HepG2 (cell line): ENCODE data around the gene JAG1. TPM values are rescaled to one million over a fixed set of nuclear protein-coding genes. Genes with fewer than 3 reads are reported as not detected.

ENCODE experiments used
- EZH2 ChIP-seq: conservative IDR thresholded peaks from 2 replicates; pipeline ENCODE4 v1.6.1; 2012; ENCODE audit warnings: mild to moderate bottlenecking, low read depth, low read length, moderate library complexity
- MAFG ChIP-seq: sonication (generic); formaldehyde crosslinking; IDR thresholded peaks from 2 replicates; pipeline ENCODE4 v1.5.1; 2020; ENCODE audit warnings: mild to moderate bottlenecking, missing genetic modification reagents
- NR2F1 ChIP-seq, 2 experiments: fragments of 450-650 bp in 1 of 2; formaldehyde crosslinking in 1 of 2; IDR thresholded peaks; 2 replicates each; pipeline versions ENCODE4 v1.5.0 to v1.6.1; 2016 to 2020; ENCODE audit warnings: mild to moderate bottlenecking in 1 of 2, missing compliant biosample characterization in 1 of 2, missing genetic modification reagents in 1 of 2, moderate library complexity in 1 of 2
- PAF1 ChIP-seq: IDR thresholded peaks from 2 replicates; pipeline ENCODE4 v1.6.1; 2016; ENCODE audit warnings: missing genetic modification reagents, missing compliant biosample characterization
- SAFB2 ChIP-seq: sonication (generic); formaldehyde crosslinking; IDR thresholded peaks from 2 replicates; pipeline ENCODE4 v1.5.1; 2020; ENCODE audit warnings: missing genetic modification reagents, low read depth, mild to moderate bottlenecking, borderline replicate concordance
- STAT5B ChIP-seq: sonication (generic); formaldehyde crosslinking; IDR thresholded peaks from 2 replicates; pipeline ENCODE4 v1.4.0; 2020; ENCODE audit warnings: missing genetic modification reagents
- TBX2 ChIP-seq: sonication (generic); formaldehyde crosslinking; IDR thresholded peaks from 2 replicates; pipeline ENCODE4 v1.5.0; 2020; ENCODE audit warnings: missing genetic modification reagents, mild to moderate bottlenecking, borderline replicate concordance
- ZMAT3 ChIP-seq: sonication (generic); formaldehyde crosslinking; conservative IDR thresholded peaks from 2 replicates; pipeline ENCODE4 v1.7.0; 2021; ENCODE audit warnings: missing genetic modification reagents
- ZNF101 ChIP-seq: sonication (generic); formaldehyde crosslinking; IDR thresholded peaks from 2 replicates; pipeline ENCODE4 v1.4.0; 2020; ENCODE audit warnings: mild to moderate bottlenecking, low read depth, missing genetic modification reagents, borderline replicate concordance
- ZNF17 ChIP-seq: sonication (generic); formaldehyde crosslinking; IDR thresholded peaks from 2 replicates; pipeline ENCODE4 v1.5.0; 2020; ENCODE audit warnings: mild to moderate bottlenecking, missing genetic modification reagents
- ZNF343 ChIP-seq: sonication (generic); formaldehyde crosslinking; IDR thresholded peaks from 2 replicates; pipeline ENCODE4 v1.4.0; 2020; ENCODE audit warnings: mild to moderate bottlenecking, missing genetic modification reagents
- ZNF432 ChIP-seq: sonication (generic); formaldehyde crosslinking; IDR thresholded peaks from 2 replicates; pipeline ENCODE4 v1.5.0; 2020; ENCODE audit warnings: missing genetic modification reagents, mild to moderate bottlenecking, borderline replicate concordance
- ZNF550 ChIP-seq: sonication (generic); formaldehyde crosslinking; IDR thresholded peaks from 2 replicates; pipeline ENCODE4 v1.4.0; 2020; ENCODE audit warnings: mild to moderate bottlenecking, missing genetic modification reagents, borderline replicate concordance
- ZNF598 ChIP-seq: sonication (generic); formaldehyde crosslinking; IDR thresholded peaks from 2 replicates; pipeline ENCODE4 v1.5.1; 2020; ENCODE audit warnings: mild to moderate bottlenecking, missing genetic modification reagents, borderline replicate concordance
- ZNF775 ChIP-seq: sonication (generic); formaldehyde crosslinking; IDR thresholded peaks from 2 replicates; pipeline ENCODE4 v1.4.0; 2020; ENCODE audit warnings: missing genetic modification reagents, mild to moderate bottlenecking, moderate library complexity, borderline replicate concordance
- ZNF850 ChIP-seq: sonication (generic); formaldehyde crosslinking; conservative IDR thresholded peaks from 2 replicates; pipeline ENCODE4 v1.9.0; 2021; ENCODE audit warnings: mild to moderate bottlenecking, missing genetic modification reagents
- ZNF891 ChIP-seq: sonication (generic); formaldehyde crosslinking; IDR thresholded peaks from 2 replicates; pipeline ENCODE4 v1.5.0; 2020; ENCODE audit warnings: mild to moderate bottlenecking, missing genetic modification reagents
- ZSCAN21 ChIP-seq: sonication (generic); formaldehyde crosslinking; IDR thresholded peaks from 2 replicates; pipeline ENCODE4 v1.8.0; 2022; ENCODE audit warnings: mild to moderate bottlenecking, missing genetic modification reagents, moderate library complexity, borderline replicate concordance
- ZSCAN30 ChIP-seq: sonication (generic); formaldehyde crosslinking; IDR thresholded peaks from 2 replicates; pipeline ENCODE4 v1.5.0; 2020; ENCODE audit warnings: mild to moderate bottlenecking, missing genetic modification reagents
- polyA plus RNA-seq, 8 experiments: library from polyadenylated mRNA; depleted of rRNA in 3 of 8; stranded (reverse) in 7 of 8; unstranded in 1 of 8; fragments of >200 nt; fragmentation: Illumina TruSeq in 4 of 8; extraction: Trizol in 4 of 8; gene quantifications; 2 replicates each; pipeline versions ENCODE4 v1.2.1 to v1.2.3, GENCODE V29; 2011 to 2016; ENCODE audit warnings: low read depth in 4 of 8, missing spikeins in 1 of 8, mixed read lengths in 1 of 8; ENCODE audit not compliant: insufficient read depth in 1 of 8
- total RNA-seq, 5 experiments: library from RNA; depleted of rRNA; stranded (reverse); fragments of >200 nt; fragmentation: Illumina TruSeq; extraction: Trizol; gene quantifications; 2 replicates each; pipeline ENCODE4 v1.2.3, GENCODE V29; 2016; ENCODE audit warnings: low read depth in 1 of 5
- TF ChIP-seq, protein P1 (sequence below): sonication (generic); formaldehyde crosslinking; conservative IDR thresholded peaks from 2 replicates; pipeline ENCODE4 v1.4.0; 2020; ENCODE audit warnings: mild to moderate bottlenecking, missing genetic modification reagents, moderate library complexity
- TF ChIP-seq, protein P2 (sequence below): sonication (generic); formaldehyde crosslinking; IDR thresholded peaks from 2 replicates; pipeline ENCODE4 v1.8.0; 2022; ENCODE audit warnings: mild to moderate bottlenecking, missing genetic modification reagents; ENCODE audit not compliant: insufficient replicate concordance
- TF ChIP-seq, protein P3 (sequence below): sonication (generic); formaldehyde crosslinking; IDR thresholded peaks from 2 replicates; pipeline ENCODE4 v1.4.0; 2020; ENCODE audit warnings: missing genetic modification reagents

JAG1 gene
- total and polyA plus RNA-seq, 2 of the 13 experiments (the other 11 are each of a cell fraction or from before 2014, with no cell fraction given) = 47.1 to 56.3 TPM

DNA sequence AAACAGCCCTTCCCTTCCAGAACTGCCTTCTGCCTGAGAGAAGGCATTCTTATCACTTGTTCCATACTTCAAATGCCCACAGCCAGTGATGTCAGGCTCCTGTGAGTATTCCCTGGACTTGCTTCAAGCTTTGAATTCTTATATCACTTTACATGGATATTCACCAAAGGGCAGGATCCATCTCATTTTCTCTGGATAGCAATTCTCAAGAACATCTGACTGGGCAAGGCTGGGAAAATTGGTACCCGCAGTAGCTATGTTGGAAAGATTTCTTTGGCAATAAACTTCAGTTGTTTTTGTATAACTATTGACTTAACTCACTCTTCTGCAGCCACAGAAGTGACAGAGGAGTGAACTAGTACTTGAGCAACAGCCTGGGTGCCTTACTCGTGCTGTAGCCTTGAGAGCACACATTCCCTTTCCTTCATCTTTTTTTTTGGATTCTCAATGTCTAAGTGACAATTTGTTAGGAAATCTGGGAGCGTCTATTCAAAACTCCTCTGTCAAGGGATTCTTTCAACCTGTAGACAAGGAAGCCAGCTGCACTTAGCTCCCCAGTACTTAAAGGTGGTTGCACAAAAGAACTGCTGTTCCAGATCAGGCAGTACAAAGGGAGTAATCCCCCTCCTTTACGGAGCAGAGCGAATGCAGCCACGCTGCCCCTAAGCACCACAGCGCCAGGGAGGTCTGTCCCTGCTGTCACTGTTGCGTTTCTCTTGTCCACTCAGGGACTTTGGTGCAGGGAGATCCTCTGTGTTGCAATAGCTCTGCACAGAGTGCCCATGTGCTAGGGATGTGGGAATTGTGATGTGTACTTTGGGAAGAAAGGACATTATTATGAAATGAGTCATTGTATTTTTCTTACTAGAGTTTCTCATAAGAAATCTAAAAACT lies 69.6 kb downstream of the JAG1 start (continued):
- TF ChIP-seq, protein P1, sequence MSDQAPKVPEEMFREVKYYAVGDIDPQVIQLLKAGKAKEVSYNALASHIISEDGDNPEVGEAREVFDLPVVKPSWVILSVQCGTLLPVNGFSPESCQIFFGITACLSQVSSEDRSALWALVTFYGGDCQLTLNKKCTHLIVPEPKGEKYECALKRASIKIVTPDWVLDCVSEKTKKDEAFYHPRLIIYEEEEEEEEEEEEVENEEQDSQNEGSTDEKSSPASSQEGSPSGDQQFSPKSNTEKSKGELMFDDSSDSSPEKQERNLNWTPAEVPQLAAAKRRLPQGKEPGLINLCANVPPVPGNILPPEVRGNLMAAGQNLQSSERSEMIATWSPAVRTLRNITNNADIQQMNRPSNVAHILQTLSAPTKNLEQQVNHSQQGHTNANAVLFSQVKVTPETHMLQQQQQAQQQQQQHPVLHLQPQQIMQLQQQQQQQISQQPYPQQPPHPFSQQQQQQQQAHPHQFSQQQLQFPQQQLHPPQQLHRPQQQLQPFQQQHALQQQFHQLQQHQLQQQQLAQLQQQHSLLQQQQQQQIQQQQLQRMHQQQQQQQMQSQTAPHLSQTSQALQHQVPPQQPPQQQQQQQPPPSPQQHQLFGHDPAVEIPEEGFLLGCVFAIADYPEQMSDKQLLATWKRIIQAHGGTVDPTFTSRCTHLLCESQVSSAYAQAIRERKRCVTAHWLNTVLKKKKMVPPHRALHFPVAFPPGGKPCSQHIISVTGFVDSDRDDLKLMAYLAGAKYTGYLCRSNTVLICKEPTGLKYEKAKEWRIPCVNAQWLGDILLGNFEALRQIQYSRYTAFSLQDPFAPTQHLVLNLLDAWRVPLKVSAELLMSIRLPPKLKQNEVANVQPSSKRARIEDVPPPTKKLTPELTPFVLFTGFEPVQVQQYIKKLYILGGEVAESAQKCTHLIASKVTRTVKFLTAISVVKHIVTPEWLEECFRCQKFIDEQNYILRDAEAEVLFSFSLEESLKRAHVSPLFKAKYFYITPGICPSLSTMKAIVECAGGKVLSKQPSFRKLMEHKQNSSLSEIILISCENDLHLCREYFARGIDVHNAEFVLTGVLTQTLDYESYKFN (CRISPR knock-in tag) = peak; percentile 90
- TF ChIP-seq ZNF17 (CRISPR knock-in tag) = no peak
- no peak for TF ChIP-seq ZNF101 (CRISPR knock-in tag)
- no peak for TF ChIP-seq ZNF850 (CRISPR knock-in tag)
- no peak for TF ChIP-seq ZNF891 (CRISPR knock-in tag)
- peak; percentile 91 for TF ChIP-seq ZMAT3 (CRISPR knock-in tag)
- TF ChIP-seq EZH2 = no peak
- 0 out of 2 replicates have a peak, but pooled peaks have one; percentile 1 for TF ChIP-seq ZNF343 (CRISPR knock-in tag)
- peak; percentile 84; the same call in 1 of the 2 replicates for TF ChIP-seq ZNF550 (CRISPR knock-in tag)
- TF ChIP-seq ZSCAN30 = no peak
- TF ChIP-seq, protein P2, sequence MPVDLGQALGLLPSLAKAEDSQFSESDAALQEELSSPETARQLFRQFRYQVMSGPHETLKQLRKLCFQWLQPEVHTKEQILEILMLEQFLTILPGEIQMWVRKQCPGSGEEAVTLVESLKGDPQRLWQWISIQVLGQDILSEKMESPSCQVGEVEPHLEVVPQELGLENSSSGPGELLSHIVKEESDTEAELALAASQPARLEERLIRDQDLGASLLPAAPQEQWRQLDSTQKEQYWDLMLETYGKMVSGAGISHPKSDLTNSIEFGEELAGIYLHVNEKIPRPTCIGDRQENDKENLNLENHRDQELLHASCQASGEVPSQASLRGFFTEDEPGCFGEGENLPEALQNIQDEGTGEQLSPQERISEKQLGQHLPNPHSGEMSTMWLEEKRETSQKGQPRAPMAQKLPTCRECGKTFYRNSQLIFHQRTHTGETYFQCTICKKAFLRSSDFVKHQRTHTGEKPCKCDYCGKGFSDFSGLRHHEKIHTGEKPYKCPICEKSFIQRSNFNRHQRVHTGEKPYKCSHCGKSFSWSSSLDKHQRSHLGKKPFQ (CRISPR knock-in tag) = peak; percentile 79
- TF ChIP-seq, protein P3, sequence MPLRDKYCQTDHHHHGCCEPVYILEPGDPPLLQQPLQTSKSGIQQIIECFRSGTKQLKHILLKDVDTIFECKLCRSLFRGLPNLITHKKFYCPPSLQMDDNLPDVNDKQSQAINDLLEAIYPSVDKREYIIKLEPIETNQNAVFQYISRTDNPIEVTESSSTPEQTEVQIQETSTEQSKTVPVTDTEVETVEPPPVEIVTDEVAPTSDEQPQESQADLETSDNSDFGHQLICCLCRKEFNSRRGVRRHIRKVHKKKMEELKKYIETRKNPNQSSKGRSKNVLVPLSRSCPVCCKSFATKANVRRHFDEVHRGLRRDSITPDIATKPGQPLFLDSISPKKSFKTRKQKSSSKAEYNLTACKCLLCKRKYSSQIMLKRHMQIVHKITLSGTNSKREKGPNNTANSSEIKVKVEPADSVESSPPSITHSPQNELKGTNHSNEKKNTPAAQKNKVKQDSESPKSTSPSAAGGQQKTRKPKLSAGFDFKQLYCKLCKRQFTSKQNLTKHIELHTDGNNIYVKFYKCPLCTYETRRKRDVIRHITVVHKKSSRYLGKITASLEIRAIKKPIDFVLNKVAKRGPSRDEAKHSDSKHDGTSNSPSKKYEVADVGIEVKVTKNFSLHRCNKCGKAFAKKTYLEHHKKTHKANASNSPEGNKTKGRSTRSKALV (CRISPR knock-in tag) = peak; percentile 87; the same call in 1 of the 2 replicates
- no peak for TF ChIP-seq ZNF598 (CRISPR knock-in tag)
- no peak; the same call in 1 of the 2 replicates for TF ChIP-seq SAFB2
- TF ChIP-seq NR2F1 (CRISPR knock-in tag; IDR thresholded peaks at IDR 0.05) = peak; percentile 54 to 58; a peak in 2 of 4 replicates
- TF ChIP-seq PAF1 = no peak
- TF ChIP-seq ZSCAN21 = peak; percentile 99
- TF ChIP-seq MAFG (CRISPR knock-in tag) = no peak
- no peak for TF ChIP-seq ZNF432
- peak; percentile 92 for TF ChIP-seq TBX2 (CRISPR knock-in tag)
- TF ChIP-seq ZNF775 (CRISPR knock-in tag) = no peak
- TF ChIP-seq STAT5B (CRISPR knock-in tag) = no peak
